ENCODE data around the gene AZGP1.
"Not testable (repeated sequence)": the region's sequence is repeated elsewhere in the genome, so short reads cannot be mapped to it uniquely, and the experiment has no call there.

Gene AZGP1

DNA sequence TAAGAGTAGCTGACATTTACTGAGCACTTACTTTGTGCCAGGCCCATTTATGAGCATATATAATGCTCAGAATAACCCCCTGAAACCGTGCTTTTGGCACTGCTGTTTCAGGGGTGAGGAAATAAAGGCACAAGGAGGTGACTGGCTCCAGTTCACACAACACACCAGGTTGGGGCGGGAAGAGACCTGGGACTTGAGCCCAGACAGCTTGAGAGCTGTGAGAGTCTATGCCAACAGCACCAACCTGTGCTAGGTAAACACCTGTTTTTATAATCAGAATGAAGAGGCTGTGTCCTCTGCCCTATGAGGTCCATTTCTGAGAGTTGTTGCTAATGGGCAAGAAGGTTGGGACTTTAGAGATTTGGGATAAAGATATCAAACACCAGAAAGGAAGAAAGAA is 8.8 kb upstream of the AZGP1 start:
- DNase-seq (ENCODE audit: low read depth) = no peak
- no peak overlapping the region for H3K4me3 ChIP-seq (ENCODE audit: low read length)
- TF ChIP-seq, protein P1, sequence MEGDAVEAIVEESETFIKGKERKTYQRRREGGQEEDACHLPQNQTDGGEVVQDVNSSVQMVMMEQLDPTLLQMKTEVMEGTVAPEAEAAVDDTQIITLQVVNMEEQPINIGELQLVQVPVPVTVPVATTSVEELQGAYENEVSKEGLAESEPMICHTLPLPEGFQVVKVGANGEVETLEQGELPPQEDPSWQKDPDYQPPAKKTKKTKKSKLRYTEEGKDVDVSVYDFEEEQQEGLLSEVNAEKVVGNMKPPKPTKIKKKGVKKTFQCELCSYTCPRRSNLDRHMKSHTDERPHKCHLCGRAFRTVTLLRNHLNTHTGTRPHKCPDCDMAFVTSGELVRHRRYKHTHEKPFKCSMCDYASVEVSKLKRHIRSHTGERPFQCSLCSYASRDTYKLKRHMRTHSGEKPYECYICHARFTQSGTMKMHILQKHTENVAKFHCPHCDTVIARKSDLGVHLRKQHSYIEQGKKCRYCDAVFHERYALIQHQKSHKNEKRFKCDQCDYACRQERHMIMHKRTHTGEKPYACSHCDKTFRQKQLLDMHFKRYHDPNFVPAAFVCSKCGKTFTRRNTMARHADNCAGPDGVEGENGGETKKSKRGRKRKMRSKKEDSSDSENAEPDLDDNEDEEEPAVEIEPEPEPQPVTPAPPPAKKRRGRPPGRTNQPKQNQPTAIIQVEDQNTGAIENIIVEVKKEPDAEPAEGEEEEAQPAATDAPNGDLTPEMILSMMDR (IDR thresholded peaks at IDR 0.05; ENCODE audit: insufficient read depth, low read depth, low read length, missing control alignments) = no peak

DNA sequence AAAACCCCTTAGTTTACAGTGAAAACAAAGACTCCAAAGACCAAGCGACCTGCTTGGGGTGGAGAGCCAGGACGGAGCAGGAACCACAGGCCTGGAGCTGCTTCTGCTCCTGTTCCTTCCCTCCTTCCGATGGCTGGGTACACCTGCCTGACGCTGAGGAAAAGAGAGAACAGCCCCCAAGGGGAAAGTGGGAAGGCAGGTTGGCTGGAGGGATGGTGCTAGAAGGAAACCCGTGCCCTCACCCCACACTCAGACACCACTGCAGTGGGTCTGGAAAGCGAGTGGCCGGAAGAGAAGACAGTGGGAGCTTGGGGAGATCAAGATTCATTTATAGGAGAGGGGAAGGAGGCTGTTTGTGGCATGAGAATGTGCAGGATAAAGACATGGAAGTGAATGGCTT is 5.2 kb upstream of the AZGP1 start:
- DNase-seq (ENCODE audit: low read depth) = not testable (repeated sequence)

DNA sequence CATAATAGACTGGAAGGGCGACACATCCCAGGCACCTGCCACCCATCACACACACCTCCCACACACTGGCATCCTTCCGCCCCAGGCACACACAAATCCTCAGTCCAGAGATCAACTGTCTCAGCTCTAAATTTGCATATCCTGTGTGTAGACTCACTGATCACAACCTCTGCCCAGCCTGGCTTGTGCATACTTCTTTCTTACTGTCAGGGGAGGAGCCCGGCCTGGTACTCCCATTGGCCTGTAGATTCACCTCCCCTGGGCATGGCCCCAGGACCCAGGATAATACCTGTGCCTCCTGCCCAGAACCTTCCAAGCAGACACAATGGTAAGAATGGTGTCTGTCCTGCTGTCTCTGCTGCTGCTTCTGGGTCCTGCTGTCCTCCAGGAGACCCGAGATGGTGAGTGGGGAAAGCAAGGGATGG is 4.6 kb upstream of the AZGP1 start:
- H3K4me3 ChIP-seq (ENCODE audit: low read length); DNase-seq (ENCODE audit: low read depth): not testable (repeated sequence)

More for the DNA sequence above, 5.2 kb upstream of the AZGP1 start:
- not testable (repeated sequence) for H3K4me3 ChIP-seq (ENCODE audit: low read length)

DNA sequence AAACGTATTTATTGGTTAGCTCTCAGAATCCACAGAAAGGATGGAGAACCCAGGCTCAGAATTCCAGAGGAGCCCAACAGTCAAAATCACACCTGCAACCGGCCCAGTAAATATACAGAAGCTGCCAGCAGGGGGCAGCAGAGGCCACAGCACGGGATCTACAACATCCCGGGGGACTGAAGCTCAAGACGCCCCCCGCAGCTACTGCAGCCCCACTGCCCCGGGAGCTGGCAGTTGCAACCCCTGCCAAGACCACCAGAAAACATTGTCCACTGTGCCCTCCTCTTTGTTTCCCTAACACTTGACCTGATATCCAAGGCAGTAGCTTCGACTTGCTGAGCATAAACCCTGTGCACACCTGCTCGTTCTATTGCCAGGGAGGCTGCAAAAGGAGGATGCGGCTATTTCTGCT is 4.0 kb upstream of the AZGP1 start:
- not testable (repeated sequence) for DNase-seq (ENCODE audit: low read depth); H3K4me3 ChIP-seq (ENCODE audit: low read length)
- TF ChIP-seq, protein P1 (IDR thresholded peaks at IDR 0.05; ENCODE audit: insufficient read depth, low read depth, low read length, missing control alignments) = peak; percentile 52

DNA sequence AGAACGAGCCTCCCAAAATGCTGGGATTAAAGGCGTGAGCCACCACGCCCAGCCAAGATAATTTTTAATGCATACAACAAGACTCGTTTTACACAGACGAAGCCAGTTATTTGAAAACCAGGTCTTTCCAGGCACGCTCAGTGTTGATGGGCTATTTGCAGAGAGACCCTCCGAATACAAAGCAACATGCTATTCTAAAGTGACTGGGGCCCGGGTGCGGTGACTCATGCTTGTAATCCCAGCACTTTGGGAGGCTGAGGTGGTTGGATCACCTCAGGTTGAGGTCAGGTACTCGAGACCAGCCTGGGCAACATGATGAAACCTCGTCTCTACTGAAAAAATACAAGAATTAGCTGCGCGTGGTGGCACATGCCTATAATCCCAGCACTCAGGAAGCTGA is 795 bp upstream of the AZGP1 start:
- H3K4me3 ChIP-seq (ENCODE audit: low read length) = no peak overlapping the region
- TF ChIP-seq, protein P1 (IDR thresholded peaks at IDR 0.05; ENCODE audit: insufficient read depth, low read depth, low read length, missing control alignments) = no peak
- no peak for DNase-seq (ENCODE audit: low read depth)

DNA sequence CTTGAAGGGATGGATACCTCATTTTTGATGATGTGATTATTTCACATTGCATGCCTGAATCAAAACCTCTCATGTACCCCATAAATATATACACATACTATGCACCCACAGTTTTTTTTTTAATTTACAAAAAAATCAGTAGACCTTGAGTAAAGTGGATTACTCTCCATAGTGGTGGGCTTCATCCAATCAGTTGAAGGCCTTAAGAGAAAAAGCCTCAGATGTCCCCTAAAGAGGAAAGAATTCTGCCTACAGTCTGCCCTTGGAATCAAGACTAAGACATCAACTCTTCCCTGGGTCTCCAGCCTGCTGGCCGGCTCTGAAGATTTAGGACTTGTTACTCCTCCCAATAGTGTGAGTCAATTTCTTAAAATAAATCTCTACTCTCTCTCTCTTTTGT is 1.1 kb downstream of the AZGP1 start:
- DNase-seq (ENCODE audit: low read depth) = no peak
- H3K4me3 ChIP-seq (ENCODE audit: low read length) = no peak overlapping the region
- TF ChIP-seq, protein P1 (IDR thresholded peaks at IDR 0.05; ENCODE audit: insufficient read depth, low read depth, low read length, missing control alignments) = no peak

DNA sequence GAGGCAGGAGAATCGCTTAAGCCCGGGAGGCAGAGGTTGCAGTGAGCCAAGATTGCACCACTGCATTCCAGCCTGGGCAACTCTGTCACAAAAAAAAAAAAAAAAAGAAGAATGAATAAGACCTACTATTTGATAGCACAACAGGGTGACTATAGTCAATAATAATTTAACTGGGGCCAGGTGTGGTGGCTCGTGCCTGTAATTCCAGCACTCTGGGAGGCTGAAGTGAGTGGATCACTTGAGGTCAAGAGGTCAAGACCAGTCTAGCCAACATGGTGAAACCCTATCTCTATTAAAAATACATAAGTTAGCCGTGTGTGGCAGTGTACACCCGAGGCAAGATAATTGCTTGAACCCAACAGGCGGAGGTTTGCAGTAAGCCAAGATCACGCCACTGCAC is 2.0 kb downstream of the AZGP1 start:
- not testable (repeated sequence) for H3K4me3 ChIP-seq (ENCODE audit: low read length)
- peak; percentile 41 for DNase-seq (ENCODE audit: low read depth)

DNA sequence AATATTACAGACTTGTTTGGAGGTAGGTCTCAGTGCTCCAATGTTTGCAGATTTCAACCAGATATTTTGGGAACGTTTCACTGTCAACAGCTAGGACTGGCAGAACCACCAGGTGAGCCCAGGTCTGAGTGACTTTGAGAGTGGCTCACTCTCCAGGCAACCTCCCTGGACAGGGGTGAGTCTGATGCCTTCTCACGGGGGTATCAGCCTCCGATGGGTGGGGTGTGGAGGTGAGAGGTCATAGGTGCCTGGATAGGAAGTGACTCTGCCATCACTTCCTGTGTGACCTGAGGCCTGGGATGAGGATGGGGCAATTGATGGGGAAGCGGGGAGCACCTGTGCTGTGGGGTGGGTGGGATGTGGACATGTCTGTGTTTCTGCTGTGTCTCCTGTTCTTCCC is 4.6 kb downstream of the AZGP1 start:
- no peak overlapping the region for H3K4me3 ChIP-seq (ENCODE audit: low read length)
- TF ChIP-seq, protein P1 (IDR thresholded peaks at IDR 0.05; ENCODE audit: insufficient read depth, low read depth, low read length, missing control alignments) = no peak
- no peak for DNase-seq (ENCODE audit: low read depth)

DNA sequence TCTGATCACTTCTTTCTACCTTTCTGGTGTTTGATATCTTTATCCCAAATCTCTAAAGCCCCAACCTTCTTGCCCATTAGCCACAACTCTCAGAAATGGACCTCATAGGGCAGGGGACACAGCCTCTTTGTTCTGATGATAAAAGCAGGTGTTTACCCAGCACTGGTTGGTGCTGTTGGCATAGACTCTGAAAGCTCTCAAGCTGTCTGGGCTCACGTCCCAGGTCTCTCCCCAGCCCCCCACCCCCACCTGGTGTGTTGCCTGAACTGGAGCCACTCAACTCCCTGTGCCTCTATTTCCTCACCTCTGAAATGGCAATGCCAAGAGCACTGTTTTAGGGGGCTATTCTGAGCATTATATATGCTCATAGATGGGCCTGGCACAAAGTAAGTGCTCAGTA is 6.0 kb downstream of the AZGP1 start:
- not testable (repeated sequence) for DNase-seq (ENCODE audit: low read depth); H3K4me3 ChIP-seq (ENCODE audit: low read length)

Measured in epithelial cell of esophagus (primary cell).